ENCODE measurements around the gene PCBP3. TPM values are rescaled to one million over a fixed set of nuclear protein-coding genes. Genes with fewer than 3 reads are reported as not detected.

Gene PCBP3
- total RNA-seq (2022; extraction: Qiagen RNA extraction; ENCODE audit: low read depth): 0.77 to 1.1 TPM (median 0.89 TPM) in 5 replicates

GRCh38 chr21:45643021-45643980 lies at the start of gene PCBP3:
Gene PCBP3, plus strand, starts transcription at chr21:45643725. Its CDS starts 206,361 bp downstream, at chr21:45850086.

GRCh38 chr21:45981151-45982091 lies 337.9 kb downstream of the PCBP3 start, which contains the start of gene COL6A1:
Gene COL6A1, plus strand, starts transcription at chr21:45981770. Its CDS starts 81 bp downstream, at chr21:45981851.

Other genes with a start within 250 kb of the PCBP3 start
- gene COL18A1, start 238.6 kb upstream of the PCBP3 start, total RNA-seq (2022; extraction: Qiagen RNA extraction; ENCODE audit: low read depth): 128 to 165 TPM (median 139 TPM) in 5 replicates
- gene SLC19A1, start 101.3 kb upstream of the PCBP3 start, total RNA-seq (2022; extraction: Qiagen RNA extraction; ENCODE audit: low read depth): 16.0 to 23.3 TPM (median 22.1 TPM) in 5 replicates

Measured in A549 treated with CpdA at 1 μM for 4 hours (cell line).